H1 (cell line): Measurements from ENCODE around the gene PSMA5.
"Not testable (repeated sequence)": the region's sequence is repeated elsewhere in the genome, so short reads cannot be mapped to it uniquely, and the experiment has no call there.

Source experiments
- BRCA1 ChIP-seq: IDR thresholded peaks from 2 replicates; pipeline ENCODE4 v1.6.1; 2012; ENCODE audit warnings: low read depth, low read length, improper control_type of control experiment
- HDAC6 ChIP-seq: IDR thresholded peaks from one replicate; pipeline ENCODE4 v1.7.1; 2012; ENCODE audit warnings: low read depth, mild to moderate bottlenecking, inconsistent platforms, low read length, moderate library complexity
- POLR2AphosphoS5 ChIP-seq: IDR thresholded peaks from 2 replicates; pipeline ENCODE4 v1.6.1; 2011; ENCODE audit warnings: low read depth, low read length
- SP1 ChIP-seq: IDR thresholded peaks from 2 replicates; pipeline ENCODE4 v1.6.1; 2011; ENCODE audit warnings: low read depth, low read length
- SP2 ChIP-seq: IDR thresholded peaks from 2 replicates; pipeline ENCODE4 v1.6.1; 2012; ENCODE audit warnings: mild to moderate bottlenecking, low read length, inconsistent platforms
- TBP ChIP-seq: IDR thresholded peaks from 2 replicates; pipeline ENCODE4 v1.6.1; 2011; ENCODE audit warnings: low read depth, low read length, improper control_type of control experiment
- TF ChIP-seq, protein P1 (sequence below): IDR thresholded peaks from 2 replicates; pipeline ENCODE4 v1.6.1; 2011; ENCODE audit warnings: low read depth, mild to moderate bottlenecking, low read length; ENCODE audit not compliant: insufficient read depth
- TF ChIP-seq, protein P2 (sequence below), 3 experiments: IDR thresholded peaks; 1 replicate in 2 of 3; 2 replicates in 1 of 3; pipeline versions ENCODE4 v1.5.1 to v1.6.1; 2011; ENCODE audit warnings: low read length in 3 of 3, mild to moderate bottlenecking in 3 of 3, inconsistent platforms in 2 of 3, low read depth in 1 of 3, moderate library complexity in 1 of 3; ENCODE audit not compliant: insufficient read depth in 1 of 3; ENCODE audit errors: control extremely low read depth in 1 of 3

DNA sequence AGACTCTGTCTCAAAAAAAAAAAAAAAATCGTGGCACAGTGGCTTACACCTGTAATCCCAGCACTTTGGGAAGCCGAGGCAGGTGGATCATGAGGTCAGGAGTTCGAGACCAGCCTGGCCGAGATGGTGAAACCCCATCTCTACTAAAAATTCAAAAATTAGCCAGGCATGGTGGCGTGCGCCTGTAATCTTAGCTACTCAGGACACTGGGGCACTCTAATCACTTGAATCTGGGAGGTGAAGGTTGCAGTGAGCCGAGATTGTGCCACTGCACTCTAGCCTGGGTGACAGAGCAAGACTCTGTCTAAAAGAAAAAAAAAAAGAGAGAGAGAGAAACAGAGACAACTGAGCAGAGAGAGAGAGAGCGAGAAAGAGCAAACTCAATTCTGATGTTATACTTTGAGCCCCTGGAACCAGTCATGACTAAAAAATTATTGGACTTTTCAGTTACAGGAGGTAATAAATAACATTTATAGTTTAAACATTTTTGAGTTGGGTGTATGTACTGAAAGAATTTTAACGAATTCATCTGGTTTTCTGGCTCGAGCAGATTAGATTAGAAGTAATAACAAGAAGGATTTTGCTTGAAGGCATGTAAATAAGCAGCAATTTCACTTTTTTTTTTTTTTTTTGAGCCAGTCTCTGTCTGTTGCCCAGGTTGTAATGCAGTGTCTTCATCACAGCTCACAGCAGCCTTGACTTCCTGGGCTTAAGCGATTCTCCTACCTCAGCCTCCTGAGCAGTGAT, 19.9 kb upstream of the PSMA5 start:
- TF ChIP-seq TBP, SP2, POLR2AphosphoS5, HDAC6, BRCA1, SP1: not testable (repeated sequence)
- TF ChIP-seq, protein P1, sequence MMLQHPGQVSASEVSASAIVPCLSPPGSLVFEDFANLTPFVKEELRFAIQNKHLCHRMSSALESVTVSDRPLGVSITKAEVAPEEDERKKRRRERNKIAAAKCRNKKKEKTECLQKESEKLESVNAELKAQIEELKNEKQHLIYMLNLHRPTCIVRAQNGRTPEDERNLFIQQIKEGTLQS, result not testable (repeated sequence)
- TF ChIP-seq, protein P2, sequence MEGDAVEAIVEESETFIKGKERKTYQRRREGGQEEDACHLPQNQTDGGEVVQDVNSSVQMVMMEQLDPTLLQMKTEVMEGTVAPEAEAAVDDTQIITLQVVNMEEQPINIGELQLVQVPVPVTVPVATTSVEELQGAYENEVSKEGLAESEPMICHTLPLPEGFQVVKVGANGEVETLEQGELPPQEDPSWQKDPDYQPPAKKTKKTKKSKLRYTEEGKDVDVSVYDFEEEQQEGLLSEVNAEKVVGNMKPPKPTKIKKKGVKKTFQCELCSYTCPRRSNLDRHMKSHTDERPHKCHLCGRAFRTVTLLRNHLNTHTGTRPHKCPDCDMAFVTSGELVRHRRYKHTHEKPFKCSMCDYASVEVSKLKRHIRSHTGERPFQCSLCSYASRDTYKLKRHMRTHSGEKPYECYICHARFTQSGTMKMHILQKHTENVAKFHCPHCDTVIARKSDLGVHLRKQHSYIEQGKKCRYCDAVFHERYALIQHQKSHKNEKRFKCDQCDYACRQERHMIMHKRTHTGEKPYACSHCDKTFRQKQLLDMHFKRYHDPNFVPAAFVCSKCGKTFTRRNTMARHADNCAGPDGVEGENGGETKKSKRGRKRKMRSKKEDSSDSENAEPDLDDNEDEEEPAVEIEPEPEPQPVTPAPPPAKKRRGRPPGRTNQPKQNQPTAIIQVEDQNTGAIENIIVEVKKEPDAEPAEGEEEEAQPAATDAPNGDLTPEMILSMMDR (IDR thresholded peaks at IDR 0.05; ENCODE audit: control extremely low read depth in 1 of 3, insufficient read depth in 1 of 3, low read depth in 1 of 3, low read length in 3 of 3), result not testable (repeated sequence)
